Prostate gland (tissue), 2 donors: ENCODE results near the gene KLF1. TPM values are rescaled to one million over a fixed set of nuclear protein-coding genes. Genes with fewer than 3 reads are reported as not detected.

ENCODE experiments used
- DNase-seq: peaks from one replicate; pipeline ENCODE4 v3.0.0-alpha.2; 2019; ENCODE audit warnings: low spot score
- H3K27ac ChIP-seq, 2 donors: fragments of 200-600 bp; sonication (generic); 2 replicates each; pipeline ENCODE4 v1.5.1; 2017 to 2019
- H3K27me3 ChIP-seq: fragments of 200-600 bp; sonication (generic); replicated peaks from 2 replicates; pipeline ENCODE4 v1.5.1; 2019; ENCODE audit not compliant: insufficient read depth
- H3K36me3 ChIP-seq, 2 donors: fragments of 200-600 bp; sonication (generic); 1 replicate in 1 of 2; 2 replicates in 1 of 2; pipeline versions ENCODE4 v1.5.1 to v1.8.1; 2017 to 2019
- H3K4me1 ChIP-seq: fragments of 200-600 bp; sonication (generic); replicated peaks from 2 replicates; pipeline ENCODE4 v1.5.1; 2019
- H3K4me3 ChIP-seq, 2 donors: fragments of 200-600 bp; sonication (generic); 2 replicates each; pipeline ENCODE4 v1.5.1; 2017 to 2019
- H3K9me3 ChIP-seq: fragments of 200-600 bp; sonication (generic); 2 replicates; pipeline ENCODE4 v1.5.1; 2017
- CTCF ChIP-seq, 4 experiments: fragments of 200-600 bp in 2 of 4; fragments of 450-650 bp in 2 of 4; sonication (generic) in 2 of 4; IDR thresholded peaks; 1 replicate in 3 of 4; 2 replicates in 1 of 4; pipeline ENCODE4 v1.5.1; 2016 to 2019; ENCODE audit warnings: antibody characterized with exemption in 4 of 4, mild to moderate bottlenecking in 2 of 4, moderate library complexity in 2 of 4
- POLR2A ChIP-seq: fragments of 450-650 bp; IDR thresholded peaks from one replicate; pipeline ENCODE4 v1.6.1; 2016; ENCODE audit warnings: antibody characterized with exemption, mild to moderate bottlenecking
- POLR2AphosphoS5 ChIP-seq: sonication (generic); formaldehyde crosslinking; IDR thresholded peaks from one replicate; pipeline ENCODE4 v1.6.1; 2017; ENCODE audit warnings: antibody characterized with exemption
- WGBS: methylation state at CpG from one replicate; pipeline ENCODE4 v1.1.5; 2018; 5-methylcytosine and 5-hydroxymethylcytosine counted together
- intact Hi-C: fragments of 100-400 bp; cut with DNase I; formaldehyde crosslinking; loops from one replicate; pipeline ENCODE4 v1.14.2; 2022
- total RNA-seq, 2 donors: library from RNA; depleted of rRNA; stranded (reverse); fragments of >200 nt; gene quantifications; one replicate each; pipeline ENCODE4 v1.1.0, GENCODE V29; 2016

KLF1 gene
- total RNA-seq, 2 donors from 2014 or later = not detected

- Histone ChIP-seq H3K27me3 (no peaks in the 10 kb centered on the region), H3K36me3 (no peaks in the 10 kb centered on the region), H3K4me1 (no peaks in the 10 kb centered on the region), H3K27ac (no peak overlapping the region), H3K9me3 (no peaks in the 10 kb centered on the region), H3K4me3 (no peak overlapping the region)
- 87% methylated on average over 32 of the region's 34 CpGs for WGBS
- intact Hi-C loops = no loop called here
- TF ChIP-seq POLR2A (no peak), CTCF (IDR thresholded peaks at IDR 0.05) (no peak), POLR2AphosphoS5 (no peak)
- no peak for DNase-seq
These were observed 22.0 kb downstream of the KLF1 start for GRCh38 chr19:12864721-12865715.

GRCh38 chr19:12864143-12864542 is 22.9 kb downstream of the KLF1 start:
- Histone ChIP-seq H3K27ac (no peak overlapping the region), H3K9me3 (no peaks in the 10 kb centered on the region), H3K4me1 (no peaks in the 10 kb centered on the region), H3K36me3 (no peaks in the 10 kb centered on the region), H3K4me3 (no peak overlapping the region), H3K27me3 (no peaks in the 10 kb centered on the region)
- DNase-seq = no peak
- TF ChIP-seq POLR2AphosphoS5 = no peak
- TF ChIP-seq CTCF (IDR thresholded peaks at IDR 0.05) = no peak
- no peak for TF ChIP-seq POLR2A
- WGBS = 91% methylated on average over 4 of the region's 4 CpGs
- intact Hi-C loops = no loop called here

- Histone ChIP-seq H3K9me3 (no peaks in the 10 kb centered on the region), H3K36me3 (no peaks in the 10 kb centered on the region), H3K4me1 (no peaks in the 10 kb centered on the region), H3K27me3 (no peaks in the 10 kb centered on the region), H3K27ac (no peak overlapping the region), H3K4me3 (no peak overlapping the region)
- no peak for DNase-seq
- intact Hi-C loops = no loop called here
- WGBS = 57% methylated on average over 7 of the region's 7 CpGs
- no peak for TF ChIP-seq POLR2AphosphoS5
- TF ChIP-seq CTCF (IDR thresholded peaks at IDR 0.05) = no peak
- TF ChIP-seq POLR2A = no peak
These were observed 27.5 kb downstream of the KLF1 start for GRCh38 chr19:12859546-12859945.

- Histone ChIP-seq H3K4me1 (no peaks in the 10 kb centered on the region), H3K9me3 (no peaks in the 10 kb centered on the region), H3K27me3 (no peaks in the 10 kb centered on the region), H3K27ac (no peak overlapping the region), H3K36me3 (no peaks in the 10 kb centered on the region), H3K4me3 (no peak overlapping the region)
- 93% methylated on average over 35 of the region's 35 CpGs for WGBS
- no peak for TF ChIP-seq POLR2AphosphoS5
- no peak for TF ChIP-seq POLR2A
- DNase-seq = no peak
- intact Hi-C loops = no loop called here
These were observed 28.7 kb downstream of the KLF1 start for GRCh38 chr19:12858041-12858928.

- H3K27ac ChIP-seq = no peak overlapping the region
- H3K36me3 ChIP-seq = no peaks in the 10 kb centered on the region
- intact Hi-C loops = no loop called here
- TF ChIP-seq POLR2AphosphoS5 (no peak), CTCF (IDR thresholded peaks at IDR 0.05) (no peak), POLR2A (no peak)
- no peak overlapping the region for H3K4me3 ChIP-seq
- WGBS = 72% methylated on average over 1 of the region's 1 CpG
- no peaks in the 10 kb centered on the region for H3K4me1 ChIP-seq
- H3K27me3 ChIP-seq = no peaks in the 10 kb centered on the region
- no peak for DNase-seq
- H3K9me3 ChIP-seq = no peaks in the 10 kb centered on the region
These were observed 30.3 kb downstream of the KLF1 start for GRCh38 chr19:12856653-12857052.
